GM19467 (cell line): Measurements from ENCODE around the gene TTC21A.

Source experiments
- ATAC-seq: cut with Tn5 transposase; IDR thresholded peaks from one replicate; pipeline ENCODE4 v1.9.1; 2021; ENCODE audit warnings: mild to moderate bottlenecking, moderate library complexity; ENCODE audit not compliant: unreplicated experiment

The TTC21A gene

DNA sequence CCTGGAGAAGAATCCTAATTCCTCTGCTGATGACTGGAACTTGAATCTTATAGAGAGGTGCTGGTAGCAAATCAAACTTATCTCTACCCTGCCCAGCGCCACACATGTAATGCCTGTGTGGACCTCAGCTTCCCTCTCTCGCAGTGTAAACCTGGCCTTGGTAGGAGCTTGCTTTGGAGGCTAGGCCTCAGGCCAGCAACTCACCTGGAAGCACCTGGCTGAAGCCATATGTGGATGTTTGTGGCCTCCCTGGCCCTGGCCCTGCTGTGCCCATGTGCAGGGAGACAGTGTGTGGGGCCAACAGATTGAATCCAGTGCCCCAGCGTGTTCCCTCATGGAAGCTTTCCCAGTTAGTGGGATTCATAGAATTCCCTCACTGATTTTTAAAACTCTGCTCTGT, 8.4 kb downstream of the TTC21A start:
- no peak for ATAC-seq

- ATAC-seq: no peak
Measured at GRCh38 chr3:39118079-39118478, 10.6 kb downstream of the TTC21A start.

GRCh38 chr3:39118931-39119660, 11.6 kb downstream of the TTC21A start:
- ATAC-seq: no peak

DNA sequence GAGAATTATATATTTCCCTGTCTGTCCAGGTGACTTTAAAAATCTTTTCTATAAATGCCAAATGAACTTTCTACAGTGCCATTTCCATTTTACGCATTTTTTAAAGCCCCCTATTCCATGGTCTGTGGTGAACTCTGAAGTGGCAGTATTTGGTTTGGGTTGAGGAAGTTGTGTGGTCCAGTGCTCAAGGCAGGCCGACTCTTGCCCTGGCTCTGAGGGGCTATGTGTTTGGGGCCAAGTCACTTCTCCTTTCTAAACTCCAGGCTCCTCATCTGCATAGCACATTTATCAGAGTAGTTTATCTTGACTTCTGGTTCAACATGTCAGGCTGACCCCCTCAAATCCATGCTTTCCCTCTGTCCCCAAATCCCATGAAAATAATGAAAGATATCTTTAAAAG, 14.1 kb downstream of the TTC21A start:
- ATAC-seq: no peak

- ATAC-seq: no peak
Measured at GRCh38 chr3:39122813-39123212, 15.3 kb downstream of the TTC21A start.

DNA sequence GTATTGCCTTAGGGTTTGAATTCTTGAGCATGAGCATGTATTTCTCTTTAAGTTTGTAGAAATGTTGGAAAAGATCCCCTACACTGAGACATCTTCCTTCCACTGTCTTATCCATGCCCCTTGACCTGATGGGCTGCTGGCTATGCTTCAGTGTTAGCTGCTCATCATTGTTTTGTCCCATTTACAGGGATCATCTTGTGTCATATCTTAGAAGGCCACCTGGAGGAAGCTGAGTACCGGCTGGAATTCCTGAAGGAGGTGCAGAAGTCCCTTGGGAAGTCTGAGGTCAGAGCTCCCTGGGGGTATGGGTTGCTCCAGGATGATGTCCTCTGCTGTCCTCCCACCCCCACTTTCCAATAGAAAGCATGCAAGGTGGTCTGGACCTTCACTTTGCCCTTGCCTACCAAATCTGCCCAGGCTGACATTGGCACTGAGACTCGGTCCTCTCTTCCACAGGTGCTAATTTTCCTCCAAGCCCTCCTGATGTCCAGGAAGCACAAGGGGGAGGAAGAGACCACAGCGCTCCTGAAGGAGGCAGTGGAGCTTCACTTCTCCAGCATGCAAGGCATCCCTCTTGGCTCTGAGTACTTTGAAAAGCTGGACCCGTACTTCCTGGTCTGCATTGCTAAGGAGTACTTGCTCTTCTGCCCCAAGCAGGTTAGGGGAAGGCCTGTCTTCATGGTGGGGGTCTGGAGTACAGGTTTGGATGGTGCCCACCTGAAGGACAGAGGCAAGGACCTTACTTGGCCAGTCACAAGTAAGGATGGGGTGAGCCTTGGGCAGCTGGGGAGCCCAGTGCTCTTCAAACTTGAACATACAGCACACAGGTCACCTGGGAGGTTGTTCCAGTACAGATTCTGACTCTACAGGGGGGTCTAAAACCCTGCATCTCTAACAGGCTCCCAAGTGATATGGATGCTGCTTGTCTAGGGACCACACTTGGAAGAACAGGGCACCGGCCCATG, 17.7 kb downstream of the TTC21A start:
- no peak for ATAC-seq

DNA sequence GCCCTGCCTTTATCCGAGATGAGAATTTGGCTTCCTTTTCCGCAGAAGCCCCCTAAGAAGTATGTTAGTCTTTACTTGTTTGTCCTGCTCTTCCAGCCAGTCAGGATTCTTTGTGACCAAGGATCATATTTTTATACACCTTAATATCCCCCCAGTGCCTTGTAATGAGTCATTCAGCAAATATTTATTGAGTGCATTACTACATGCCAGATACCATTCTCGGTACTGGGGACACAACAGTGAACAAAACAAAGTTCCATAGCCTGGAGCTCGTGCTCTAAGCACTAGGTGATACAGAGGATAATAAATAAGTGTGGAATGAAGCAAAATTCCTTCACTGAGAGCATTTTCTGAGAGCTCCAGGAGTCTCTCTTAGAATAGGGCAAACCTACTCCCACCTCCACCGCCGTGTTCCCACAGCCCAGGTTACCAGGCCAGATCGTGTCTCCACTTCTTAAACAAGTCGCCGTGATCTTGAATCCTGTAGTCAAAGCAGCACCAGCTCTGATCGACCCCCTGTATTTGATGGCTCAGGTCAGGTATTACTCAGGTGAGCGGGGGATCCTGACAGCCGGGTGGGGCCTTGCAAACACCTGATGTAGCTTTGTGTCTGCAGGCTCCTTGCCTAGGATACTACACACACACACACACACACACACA, 18.5 kb downstream of the TTC21A start:
- ATAC-seq: no peak

DNA sequence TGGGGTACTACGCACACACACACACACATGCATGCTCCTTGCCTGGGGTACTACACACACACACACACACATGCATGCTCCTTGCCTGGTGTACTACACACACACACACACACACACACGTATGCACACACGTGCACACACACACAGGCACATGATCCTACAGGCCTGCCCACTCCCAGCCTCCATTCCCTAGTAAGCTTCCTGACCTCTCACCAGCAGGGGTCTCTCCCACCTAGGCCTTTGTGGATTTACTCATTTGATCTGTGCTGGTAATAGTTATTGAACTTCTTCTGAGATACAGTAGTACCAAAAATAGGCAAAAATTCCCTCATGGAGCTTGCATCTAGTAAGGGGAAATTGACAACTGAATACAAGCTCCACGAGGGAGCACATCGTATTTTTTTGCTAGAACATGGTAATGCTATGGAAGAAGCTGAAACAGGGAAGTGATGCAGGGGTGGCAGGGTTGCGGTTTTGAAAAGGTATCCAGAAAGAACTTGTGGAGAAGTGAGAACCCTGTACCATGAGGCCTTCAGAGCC, 19.1 kb downstream of the TTC21A start:
- no peak for ATAC-seq

- ATAC-seq: no peak
Measured at GRCh38 chr3:39127269-39127907, 19.9 kb downstream of the TTC21A start.

GRCh38 chr3:39127908-39128304, 20.4 kb downstream of the TTC21A start:
- no peak for ATAC-seq

- no peak for ATAC-seq
Measured at GRCh38 chr3:39128951-39129350, 21.5 kb downstream of the TTC21A start.

GRCh38 chr3:39130026-39130425, 22.5 kb downstream of the TTC21A start:
- ATAC-seq: no peak

DNA sequence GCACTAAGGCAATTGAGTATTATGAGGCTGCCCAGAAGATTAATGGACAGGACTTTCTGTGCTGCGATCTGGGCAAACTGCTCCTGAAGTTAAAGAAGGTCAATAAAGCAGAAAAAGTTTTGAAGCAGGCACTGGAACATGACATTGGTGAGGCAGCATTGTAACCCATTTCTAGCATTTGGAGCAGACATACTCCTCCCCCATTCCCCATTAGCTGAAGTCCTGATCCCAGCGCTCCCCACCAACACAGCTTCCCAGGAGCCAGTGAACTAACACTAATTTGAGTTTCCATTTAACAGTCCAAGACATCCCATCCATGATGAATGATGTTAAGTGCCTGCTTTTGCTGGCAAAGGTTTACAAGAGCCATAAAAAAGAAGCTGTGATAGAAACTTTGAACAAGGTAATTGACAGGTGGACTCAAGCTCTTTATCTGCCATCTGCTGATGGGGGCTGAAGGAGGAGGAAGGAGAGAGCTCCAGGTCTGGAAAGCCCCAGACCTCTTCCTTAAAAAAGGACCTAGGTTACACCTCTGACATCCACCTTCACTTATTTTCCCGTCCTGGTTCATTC, 23.3 kb downstream of the TTC21A start:
- ATAC-seq: no peak

GRCh38 chr3:39132096-39133092, 24.9 kb downstream of the TTC21A start:
- ATAC-seq: no peak

GRCh38 chr3:39133093-39133490, 25.6 kb downstream of the TTC21A start:
- ATAC-seq: no peak

DNA sequence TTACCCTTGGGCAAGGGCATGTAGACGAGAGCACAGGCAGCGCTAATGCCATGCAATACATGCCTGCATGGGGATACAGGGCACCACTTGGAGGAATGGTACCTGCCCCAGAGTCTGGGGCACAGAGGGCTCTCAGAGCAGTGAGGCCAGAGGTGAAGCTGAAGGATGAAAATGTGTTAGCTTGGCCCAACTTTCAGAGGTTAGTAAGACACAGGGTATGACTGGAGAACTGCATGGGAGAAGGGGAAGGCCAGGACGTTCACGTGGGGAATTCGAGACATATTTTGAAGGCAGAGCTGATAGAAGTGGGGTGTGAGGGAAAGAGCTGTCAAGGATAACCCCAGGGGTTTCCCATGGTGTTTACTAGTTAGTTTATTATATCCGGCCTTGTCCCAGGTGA, 26.3 kb downstream of the TTC21A start:
- no peak for ATAC-seq

DNA sequence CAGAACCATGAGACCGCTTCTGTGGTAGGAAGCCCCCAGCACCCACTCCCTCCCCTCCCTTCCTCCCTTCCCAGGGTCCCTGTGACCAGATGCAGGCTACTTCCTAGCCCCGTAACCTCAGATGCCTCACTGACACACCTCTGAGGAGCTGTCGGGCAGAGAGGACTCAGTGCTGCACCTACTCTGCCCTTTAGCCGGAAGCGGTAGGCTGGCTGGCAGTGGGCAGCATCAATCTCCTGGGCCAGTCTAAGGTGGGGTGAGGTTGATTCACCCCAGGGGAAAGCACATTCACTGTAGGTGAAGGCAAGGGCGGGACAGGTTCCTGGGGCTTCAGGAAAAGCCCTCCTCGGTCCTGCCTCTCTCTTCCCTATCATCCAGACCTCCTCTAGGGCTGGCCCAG, 26.8 kb downstream of the TTC21A start:
- no peak for ATAC-seq

GRCh38 chr3:39135170-39135805, 27.8 kb downstream of the TTC21A start:
- no peak for ATAC-seq
